ENCODE results near the gene C9orf85. TPM values are rescaled to one million over a fixed set of nuclear protein-coding genes. Genes with fewer than 3 reads are reported as not detected.

C9orf85 gene
- total and polyA plus RNA-seq, 2 donors (not counting 3 experiments of a cell fraction or from before 2014, with no cell fraction given), result 8.3 to 11.3 TPM

DNA sequence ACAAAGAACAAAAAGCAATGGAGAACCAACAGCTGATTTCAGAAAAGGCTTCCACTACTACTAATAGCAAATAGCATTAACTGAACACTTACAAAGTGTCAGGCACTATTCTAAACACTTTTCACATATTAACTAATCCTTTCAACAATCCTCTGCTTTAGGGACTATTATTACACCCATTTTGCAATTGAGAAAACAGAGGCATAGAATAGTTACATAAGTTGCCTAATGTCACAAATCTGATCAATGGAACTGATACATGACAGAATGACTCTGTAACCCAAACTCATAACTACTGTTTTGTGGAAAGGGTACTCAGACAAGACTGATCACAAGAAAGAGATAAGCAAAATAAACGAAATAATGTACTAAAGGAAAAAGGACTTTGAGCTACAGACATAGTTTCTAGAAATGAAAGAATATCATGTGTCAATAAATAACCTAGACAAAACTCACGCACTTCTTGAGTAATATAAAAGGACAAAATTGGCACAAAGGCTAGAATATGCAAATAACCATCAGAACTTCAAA, 31.7 kb upstream of the C9orf85 start:
- CTCF ChIA-PET, result no interaction called here
- Histone ChIP-seq H2AFZ (ENCODE audit: low read depth, low read length) (no peak overlapping the region), H3K9ac (replicated peaks; ENCODE audit: extremely low read depth, insufficient read depth, low read length) (no peak overlapping the region), H4K20me1 (replicated peaks; ENCODE audit: control insufficient read depth, extremely low read depth, insufficient read depth, low read length) (peaks cover 8% of the 10 kb centered on the region), H3K9me3 (replicated peaks; ENCODE audit: control insufficient read depth, insufficient read depth, low read length) (no peaks in the 10 kb centered on the region), H3K4me3 (replicated peaks in 1 of 3; ENCODE audit: insufficient read depth in 1 of 3, low read depth in 1 of 3, low read length in 3 of 3) (no peak overlapping the region), H3K36me3 (ENCODE audit: control insufficient read depth in 2 of 2, extremely low read depth in 1 of 2, insufficient read depth in 2 of 2, low read length in 2 of 2) (no peaks in the 10 kb centered on the region), H3K27ac (ENCODE audit: insufficient read depth, low read depth, low read length) (no peak overlapping the region), H3K79me2 (ENCODE audit: control insufficient read depth, insufficient read depth, low read length) (peaks cover 56% of the 10 kb centered on the region), H3K4me1 (ENCODE audit: control insufficient read depth, extremely low read depth, insufficient read depth, low read length) (no peaks in the 10 kb centered on the region), H3K27me3 (ENCODE audit: control insufficient read depth in 2 of 2, insufficient read depth in 2 of 2, low read length in 2 of 2) (no peaks in the 10 kb centered on the region), H3K4me2 (ENCODE audit: insufficient read depth, low read length) (no peak overlapping the region), H3K9me1 (replicated peaks; ENCODE audit: control insufficient read depth, extremely low read depth, insufficient read depth, low read length) (no peaks in the 10 kb centered on the region)
- FAIRE-seq (no peak), DNase-seq (ENCODE audit: low read depth, low spot score) (no peak)
- BruUV-seq (replicated peaks), result no TSS peak
- dilution Hi-C loops (cut with MboI; ENCODE audit: extremely low pct_ligation_motif_present, low sequenced_read_pairs), result no loop called here
- intact Hi-C loops (cut with micrococcal nuclease), result no loop called here
- no peak for TF ChIP-seq GATA2 (IDR thresholded peaks at IDR 0.05; ENCODE audit: insufficient read depth, insufficient read length, low read depth, low read length)
- no peak for TF ChIP-seq EZH2 (IDR thresholded peaks at IDR 0.05; ENCODE audit: borderline replicate concordance, low read depth, low read length, severe bottlenecking)
- TF ChIP-seq JUN (IDR thresholded peaks at IDR 0.05; ENCODE audit: borderline replicate concordance, insufficient read depth, insufficient read length, low read depth), result no peak
- TF ChIP-seq, protein P1, sequence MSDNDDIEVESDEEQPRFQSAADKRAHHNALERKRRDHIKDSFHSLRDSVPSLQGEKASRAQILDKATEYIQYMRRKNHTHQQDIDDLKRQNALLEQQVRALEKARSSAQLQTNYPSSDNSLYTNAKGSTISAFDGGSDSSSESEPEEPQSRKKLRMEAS (IDR thresholded peaks at IDR 0.05; ENCODE audit: insufficient read depth, insufficient read length), result no peak
- POLR2A ChIA-PET, result no interaction called here

DNA sequence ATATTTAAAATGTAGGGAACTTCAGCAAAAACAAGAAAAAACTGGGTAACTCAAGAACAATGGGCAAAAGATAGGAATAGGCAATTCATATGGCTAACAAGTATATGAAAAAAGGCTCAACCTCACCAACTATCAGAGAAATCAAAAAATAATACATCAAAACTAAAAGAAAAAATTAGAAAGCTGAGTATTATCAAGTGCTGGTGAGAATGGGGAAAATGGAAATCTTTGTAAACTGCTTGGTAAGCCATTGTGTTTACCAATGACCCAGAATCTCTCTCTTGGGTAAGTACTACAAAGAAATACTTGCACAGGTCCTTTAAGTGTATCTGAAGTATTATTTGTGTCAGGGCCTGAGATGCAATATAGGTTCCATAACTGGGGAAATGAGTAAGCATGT, 27.4 kb upstream of the C9orf85 start:
- Histone ChIP-seq H3K36me3 (ENCODE audit: control insufficient read depth in 2 of 2, extremely low read depth in 1 of 2, insufficient read depth in 2 of 2, low read length in 2 of 2) (no peaks in the 10 kb centered on the region), H3K79me2 (ENCODE audit: control insufficient read depth, insufficient read depth, low read length) (peaks cover 66% of the 10 kb centered on the region), H3K27me3 (ENCODE audit: control insufficient read depth in 2 of 2, insufficient read depth in 2 of 2, low read length in 2 of 2) (no peaks in the 10 kb centered on the region), H3K9me1 (replicated peaks; ENCODE audit: control insufficient read depth, extremely low read depth, insufficient read depth, low read length) (no peaks in the 10 kb centered on the region), H4K20me1 (replicated peaks; ENCODE audit: control insufficient read depth, extremely low read depth, insufficient read depth, low read length) (peaks cover 7% of the 10 kb centered on the region), H3K27ac (ENCODE audit: insufficient read depth, low read depth, low read length) (no peak overlapping the region), H3K9me3 (replicated peaks; ENCODE audit: control insufficient read depth, insufficient read depth, low read length) (no peaks in the 10 kb centered on the region), H3K4me1 (ENCODE audit: control insufficient read depth, extremely low read depth, insufficient read depth, low read length) (peaks cover 3% of the 10 kb centered on the region), H3K9ac (replicated peaks; ENCODE audit: extremely low read depth, insufficient read depth, low read length) (no peak overlapping the region), H3K4me3 (replicated peaks in 1 of 3; ENCODE audit: insufficient read depth in 1 of 3, low read depth in 1 of 3, low read length in 3 of 3) (no peak overlapping the region), H2AFZ (ENCODE audit: low read depth, low read length) (no peak overlapping the region), H3K4me2 (ENCODE audit: insufficient read depth, low read length) (no peak overlapping the region)
- DNase-seq (ENCODE audit: low read depth, low spot score), result no peak
- BruUV-seq (replicated peaks), result no TSS peak
- FAIRE-seq, result no peak
- CTCF ChIA-PET, result no interaction called here
- dilution Hi-C loops (cut with MboI; ENCODE audit: extremely low pct_ligation_motif_present, low sequenced_read_pairs) (no loop called here), intact Hi-C loops (cut with micrococcal nuclease) (no loop called here)
- POLR2A ChIA-PET, result no interaction called here
- TF ChIP-seq MYC (IDR thresholded peaks at IDR 0.05; ENCODE audit: low read depth, low read length), result no peak
- no peak for TF ChIP-seq POLR2AphosphoS5 (IDR thresholded peaks at IDR 0.05; ENCODE audit: insufficient read depth, low read depth, low read length)
- no peak for TF ChIP-seq JUN (IDR thresholded peaks at IDR 0.05; ENCODE audit: borderline replicate concordance, insufficient read depth, insufficient read length, low read depth)
- TF ChIP-seq CTCF (IDR thresholded peaks at IDR 0.05; ENCODE audit: extremely low read depth in 1 of 2, insufficient read depth in 1 of 2, low read depth in 1 of 2, low read length in 2 of 2), result no peak
- TF ChIP-seq, protein P1 (IDR thresholded peaks at IDR 0.05; ENCODE audit: insufficient read depth, insufficient read length), result no peak
- TF ChIP-seq GATA2 (IDR thresholded peaks at IDR 0.05; ENCODE audit: insufficient read depth, insufficient read length, low read depth, low read length), result no peak
- no peak for TF ChIP-seq POLR2A (IDR thresholded peaks at IDR 0.05; ENCODE audit: low read depth, low read length)
- no peak for TF ChIP-seq FOS (IDR thresholded peaks at IDR 0.05; ENCODE audit: borderline replicate concordance, insufficient read depth, low read length)
- no peak for TF ChIP-seq EZH2 (IDR thresholded peaks at IDR 0.05; ENCODE audit: borderline replicate concordance, low read depth, low read length, severe bottlenecking)
